Measurements from ENCODE around the gene AMBRA1.
"Not testable (repeated sequence)": the region's sequence is repeated elsewhere in the genome, so short reads cannot be mapped to it uniquely, and the experiment has no call there.

AMBRA1 gene

GRCh38 chr11:46616551-46617133, 22.8 kb upstream of the AMBRA1 start:
- no peak for DNase-seq

GRCh38 chr11:46615756-46616155, 21.9 kb upstream of the AMBRA1 start:
- no peak for DNase-seq

- DNase-seq, result no peak
These were observed 18.5 kb upstream of the AMBRA1 start for GRCh38 chr11:46612326-46612725.

- DNase-seq, result no peak
These were observed 17.9 kb upstream of the AMBRA1 start for GRCh38 chr11:46611526-46612304.

GRCh38 chr11:46609386-46609785, 15.6 kb upstream of the AMBRA1 start:
- no peak for DNase-seq

GRCh38 chr11:46607516-46607915, 13.7 kb upstream of the AMBRA1 start:
- DNase-seq, result no peak

GRCh38 chr11:46604796-46605195, 11.0 kb upstream of the AMBRA1 start:
- DNase-seq, result no peak

- DNase-seq, result no peak
These were observed 10.0 kb upstream of the AMBRA1 start for GRCh38 chr11:46603704-46604308.

- DNase-seq, result no peak
These were observed 7.3 kb upstream of the AMBRA1 start for GRCh38 chr11:46601129-46601528.

- DNase-seq, result no peak
These were observed 6.6 kb upstream of the AMBRA1 start for GRCh38 chr11:46600194-46600960.

- DNase-seq, result no peak
These were observed 5.7 kb upstream of the AMBRA1 start for GRCh38 chr11:46599340-46600193.

GRCh38 chr11:46597609-46598219, 3.9 kb upstream of the AMBRA1 start:
- DNase-seq, result no peak

GRCh38 chr11:46597155-46597554, 3.3 kb upstream of the AMBRA1 start:
- DNase-seq, result no peak

- no peak for DNase-seq
These were observed 962 bp upstream of the AMBRA1 start for GRCh38 chr11:46594785-46595184.

GRCh38 chr11:46594374-46594700, 514 bp upstream of the AMBRA1 start:
- no peak for DNase-seq

- no peak for DNase-seq
These were observed 2.9 kb downstream of the AMBRA1 start for GRCh38 chr11:46590740-46591605.

- no peak for DNase-seq
These were observed 4.9 kb downstream of the AMBRA1 start for GRCh38 chr11:46588915-46589314.

GRCh38 chr11:46588131-46588530, 5.7 kb downstream of the AMBRA1 start:
- no peak for DNase-seq

GRCh38 chr11:46583513-46583912, 10.3 kb downstream of the AMBRA1 start:
- DNase-seq, result not testable (repeated sequence)

- DNase-seq, result no peak
These were observed 11.2 kb downstream of the AMBRA1 start for GRCh38 chr11:46582588-46582987.

GRCh38 chr11:46577058-46577457, 16.8 kb downstream of the AMBRA1 start:
- DNase-seq, result no peak
